GM18870 (cell line): ENCODE measurements around the gene WDR90.

Source experiments
- ATAC-seq: cut with Tn5 transposase; IDR thresholded peaks from one replicate; pipeline ENCODE4 v1.9.1; 2021; ENCODE audit warnings: moderate library complexity; ENCODE audit not compliant: unreplicated experiment

WDR90 gene

DNA sequence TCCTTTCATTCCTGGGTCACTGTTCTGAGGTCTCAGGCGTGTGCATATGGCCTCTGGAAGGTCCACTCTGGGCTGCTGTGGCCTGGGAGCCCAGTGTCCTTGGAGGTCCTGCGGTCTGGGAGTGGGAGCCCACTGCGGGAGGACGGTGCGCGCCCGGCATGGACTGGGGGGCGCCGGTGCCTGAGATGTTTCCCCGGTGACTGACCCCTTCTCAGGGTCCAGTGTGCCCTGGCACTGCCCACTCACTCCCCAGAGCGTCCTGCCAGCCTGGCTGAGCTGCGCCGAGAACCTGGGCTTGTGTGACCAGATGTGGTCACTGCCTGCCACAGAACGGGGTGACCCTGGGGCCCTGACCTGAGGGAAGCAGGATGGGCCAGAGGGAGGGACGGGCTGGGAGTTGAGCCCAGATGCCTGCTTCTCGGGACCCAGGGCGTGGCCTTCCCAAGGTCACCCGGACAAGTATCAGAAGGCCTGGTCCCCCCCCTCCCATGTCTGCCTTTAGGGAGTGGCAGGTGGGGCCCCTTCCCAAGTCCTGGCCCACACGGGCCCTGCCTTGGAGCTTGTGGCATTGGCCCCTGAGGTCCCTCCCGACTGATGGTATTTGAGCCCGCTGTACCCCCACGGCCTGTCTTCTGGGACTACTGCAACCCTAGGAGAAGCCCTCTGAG, 25.2 kb downstream of the WDR90 start:
- ATAC-seq, result no peak

DNA sequence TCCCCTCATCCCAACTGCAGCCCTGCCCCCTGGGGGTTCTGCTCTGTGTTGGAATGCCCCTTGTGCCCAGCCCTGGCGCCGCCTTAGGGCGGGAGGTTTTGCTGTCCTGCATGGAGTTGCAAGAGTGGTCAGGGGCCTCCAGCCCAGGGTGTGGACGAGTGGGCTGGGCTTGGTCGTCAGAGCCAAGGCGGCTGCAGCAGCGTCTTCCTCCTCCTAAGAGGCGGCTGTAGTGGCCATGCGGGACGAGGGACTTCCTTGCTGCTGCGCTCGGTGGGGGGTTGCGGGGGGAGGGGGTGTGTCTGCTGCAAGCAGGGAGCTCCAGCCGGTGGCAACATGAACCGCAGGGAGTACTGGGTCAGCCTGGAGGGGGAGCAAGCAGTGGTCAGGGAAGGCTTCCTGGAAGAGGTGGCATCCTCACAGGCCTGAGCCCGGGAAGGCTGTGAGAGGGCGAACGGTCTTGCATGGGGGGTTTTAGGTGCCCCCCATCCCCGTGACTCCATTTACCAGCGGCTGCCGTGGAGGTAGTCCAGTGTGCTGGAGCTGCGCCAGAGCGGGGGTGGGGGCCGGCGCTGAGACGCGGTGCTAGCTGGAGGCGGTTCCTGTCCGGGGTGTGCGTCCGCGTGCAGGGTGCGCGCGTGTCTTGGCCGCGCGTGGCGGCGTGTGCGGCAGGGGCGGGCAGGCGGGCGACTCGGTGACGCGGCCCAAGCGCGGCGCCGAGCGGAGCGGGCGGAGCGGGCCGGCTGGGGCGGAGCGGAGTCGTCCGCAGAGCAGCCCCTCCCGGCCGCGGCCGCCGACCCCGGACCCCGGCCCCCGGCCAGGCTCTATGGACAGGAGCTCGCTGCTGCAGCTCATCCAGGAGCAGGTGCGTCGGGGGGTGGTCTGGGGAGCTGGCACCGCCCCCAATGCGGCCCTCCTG, 26.1 kb downstream of the WDR90 start, which contains the start of gene RHBDL1:
TSS of gene RHBDL1 (plus strand) at position 704 of the 916 bp plus-strand sequence. CDS start at position 824, 120 bp downstream.
- ATAC-seq, result no peak

DNA sequence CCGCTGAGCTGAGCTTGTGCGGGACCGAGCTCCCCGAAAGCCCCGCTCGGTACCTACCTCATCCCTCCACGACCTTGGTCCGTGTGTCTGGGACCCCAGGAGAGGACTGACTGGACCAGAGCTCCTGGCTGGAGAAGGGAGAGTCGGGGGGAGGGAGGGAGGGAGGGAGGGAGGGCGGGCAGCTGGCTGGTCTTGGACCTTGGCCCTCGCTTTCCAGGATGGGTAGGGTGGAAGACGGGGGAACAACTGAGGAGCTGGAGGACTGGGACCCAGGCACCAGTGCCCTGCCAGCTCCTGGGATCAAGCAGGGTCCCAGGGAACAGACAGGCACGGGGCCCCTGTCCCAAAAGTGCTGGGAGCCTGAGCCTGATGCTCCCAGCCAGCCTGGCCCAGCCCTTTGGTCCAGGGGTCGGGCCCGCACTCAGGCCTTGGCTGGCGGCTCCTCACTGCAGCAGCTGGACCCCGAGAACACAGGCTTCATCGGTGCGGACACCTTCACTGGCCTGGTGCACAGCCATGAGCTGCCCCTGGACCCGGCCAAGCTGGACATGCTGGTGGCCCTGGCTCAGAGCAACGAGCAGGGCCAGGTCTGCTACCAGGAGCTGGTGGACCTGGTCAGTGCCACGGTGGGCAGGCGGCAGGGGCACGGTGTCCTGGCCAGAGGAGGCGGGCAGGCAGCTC, 26.9 kb downstream of the WDR90 start:
- no peak for ATAC-seq

DNA sequence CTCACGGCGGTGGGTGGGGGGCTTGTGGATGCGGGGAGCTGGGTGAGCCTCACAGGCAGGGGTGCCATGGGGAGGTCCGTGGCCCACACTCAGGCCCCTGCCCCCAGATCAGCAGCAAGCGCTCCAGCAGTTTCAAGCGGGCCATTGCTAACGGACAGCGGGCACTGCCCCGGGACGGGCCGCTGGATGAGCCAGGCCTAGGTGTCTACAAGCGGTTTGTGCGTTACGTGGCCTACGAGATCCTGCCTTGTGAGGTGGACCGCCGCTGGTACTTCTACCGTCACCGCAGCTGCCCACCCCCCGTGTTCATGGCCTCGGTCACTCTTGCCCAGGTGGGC, 27.4 kb downstream of the WDR90 start:
- no peak for ATAC-seq

DNA sequence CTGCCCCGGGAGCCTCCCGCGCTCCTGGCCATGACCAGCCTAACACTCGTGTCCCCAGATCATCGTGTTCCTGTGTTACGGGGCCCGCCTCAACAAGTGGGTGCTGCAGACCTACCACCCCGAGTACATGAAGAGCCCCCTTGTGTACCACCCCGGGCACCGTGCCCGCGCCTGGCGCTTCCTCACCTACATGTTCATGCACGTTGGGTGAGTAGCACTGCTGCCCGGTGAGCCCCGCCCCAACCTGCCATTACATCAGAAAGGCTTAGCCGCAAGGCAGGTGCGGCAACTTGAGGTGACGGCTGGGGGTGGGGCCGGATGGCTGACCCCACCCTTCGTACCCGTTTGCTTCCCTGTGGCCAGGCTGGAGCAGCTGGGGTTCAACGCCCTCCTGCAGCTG, 27.7 kb downstream of the WDR90 start:
- ATAC-seq, result no peak

DNA sequence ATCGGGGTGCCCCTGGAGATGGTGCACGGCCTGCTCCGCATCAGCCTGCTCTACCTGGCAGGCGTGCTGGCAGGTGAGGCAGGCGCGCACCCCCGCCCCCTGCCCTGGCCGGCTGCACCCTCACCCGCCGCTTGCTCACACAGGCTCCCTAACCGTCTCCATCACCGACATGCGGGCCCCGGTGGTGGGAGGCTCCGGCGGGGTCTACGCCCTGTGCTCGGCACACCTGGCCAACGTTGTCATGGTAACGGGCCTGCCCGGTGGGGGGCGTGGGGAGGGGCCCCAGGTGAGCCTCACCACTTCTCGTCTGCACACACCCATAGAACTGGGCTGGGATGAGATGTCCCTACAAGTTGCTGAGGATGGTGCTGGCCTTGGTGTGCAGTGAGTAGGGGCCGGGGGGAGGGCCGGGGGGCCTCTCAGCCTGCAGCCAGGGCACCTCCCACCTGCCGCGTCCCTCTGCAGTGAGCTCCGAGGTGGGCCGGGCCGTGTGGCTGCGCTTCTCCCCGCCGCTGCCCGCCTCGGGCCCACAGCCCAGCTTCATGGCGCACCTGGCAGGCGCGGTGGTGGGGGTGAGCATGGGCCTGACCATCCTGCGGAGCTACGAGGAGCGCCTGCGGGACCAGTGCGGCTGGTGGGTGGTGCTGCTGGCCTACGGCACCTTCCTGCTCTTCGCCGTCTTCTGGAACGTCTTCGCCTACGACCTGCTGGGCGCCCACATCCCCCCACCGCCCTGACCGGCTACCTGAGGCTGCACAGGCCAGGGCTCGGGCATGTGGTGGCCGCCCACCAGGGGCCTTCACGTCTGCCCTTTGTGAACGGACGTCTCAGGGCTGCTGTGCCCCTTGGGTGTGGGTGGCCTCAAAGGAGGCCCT, 28.4 kb downstream of the WDR90 start:
- no peak for ATAC-seq

DNA sequence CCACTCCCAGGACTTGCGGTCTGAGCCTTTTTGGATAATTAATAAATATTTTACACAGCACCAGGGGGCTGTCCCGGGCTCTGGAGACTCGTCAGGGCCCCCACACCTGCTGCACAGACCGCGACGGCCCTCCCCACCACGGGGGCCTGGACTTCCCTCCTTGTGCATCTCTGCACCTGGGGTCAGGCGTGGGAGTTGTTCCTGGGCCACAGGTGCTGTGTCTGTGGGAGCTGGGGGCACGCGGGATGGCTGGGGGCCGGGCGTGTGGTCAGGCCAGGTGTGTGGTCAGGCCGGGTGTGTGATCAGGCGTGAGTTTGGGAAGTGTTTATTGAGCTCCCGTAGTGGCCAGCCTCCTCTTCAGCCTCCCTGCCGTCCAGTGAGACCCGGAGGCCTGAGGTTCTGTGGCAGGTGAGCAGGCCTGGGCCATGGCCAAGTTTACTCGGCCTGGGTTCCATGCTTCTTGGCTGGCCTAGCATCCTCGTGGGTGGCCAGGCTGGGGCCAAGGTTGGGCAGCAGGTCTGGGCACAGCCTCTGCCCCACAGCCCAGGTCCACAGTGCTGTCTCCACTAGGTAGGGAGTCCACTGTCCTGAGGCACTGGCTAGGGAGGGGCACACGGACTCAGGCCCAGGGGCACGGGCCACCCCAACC, 29.2 kb downstream of the WDR90 start:
- ATAC-seq, result no peak

DNA sequence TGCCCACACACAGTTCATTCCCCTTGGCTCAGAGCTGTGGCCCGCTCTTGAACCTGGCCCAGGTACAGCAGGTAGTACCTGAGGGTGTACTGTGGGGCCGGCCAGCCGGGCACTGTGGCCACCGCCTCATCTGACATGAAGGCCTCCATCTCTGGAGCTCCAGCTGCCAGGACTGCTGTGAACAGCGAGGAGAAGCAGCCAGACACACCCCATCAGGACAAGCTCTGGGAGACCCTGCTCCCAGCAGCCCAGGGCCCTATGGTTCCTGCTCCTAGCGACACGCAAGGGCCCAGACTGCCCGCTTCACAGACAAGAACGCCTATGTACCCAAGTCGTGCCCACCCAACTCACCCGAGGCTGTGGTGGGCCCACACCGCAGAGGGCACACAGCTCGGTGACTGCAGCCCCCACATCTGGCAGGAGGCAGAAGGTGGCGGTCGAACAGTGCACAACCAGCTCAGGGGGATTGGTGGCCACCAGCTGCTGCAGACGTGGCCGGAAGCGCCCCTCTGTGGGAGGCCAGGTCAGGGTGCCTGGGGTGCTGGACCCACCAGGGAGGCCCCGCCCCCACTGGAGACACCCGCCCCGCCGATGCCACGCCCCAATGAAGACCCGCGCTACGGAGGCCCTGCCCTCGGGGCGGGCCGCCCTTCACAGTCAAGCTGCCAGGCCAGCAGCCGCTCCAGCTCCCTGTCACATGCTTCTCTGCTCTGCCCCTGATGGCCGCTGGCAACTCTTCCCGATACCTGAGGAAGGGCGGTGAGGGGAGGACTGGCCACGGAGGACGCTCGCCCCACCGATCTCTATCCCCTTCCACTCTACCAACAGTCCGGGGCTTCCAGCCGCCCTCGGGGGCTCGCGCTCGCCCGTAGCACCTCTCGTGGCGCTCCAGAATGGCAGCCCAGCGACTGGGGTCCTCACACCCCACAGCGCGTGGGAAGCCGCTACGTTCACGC, 30.0 kb downstream of the WDR90 start:
- ATAC-seq, result no peak

DNA sequence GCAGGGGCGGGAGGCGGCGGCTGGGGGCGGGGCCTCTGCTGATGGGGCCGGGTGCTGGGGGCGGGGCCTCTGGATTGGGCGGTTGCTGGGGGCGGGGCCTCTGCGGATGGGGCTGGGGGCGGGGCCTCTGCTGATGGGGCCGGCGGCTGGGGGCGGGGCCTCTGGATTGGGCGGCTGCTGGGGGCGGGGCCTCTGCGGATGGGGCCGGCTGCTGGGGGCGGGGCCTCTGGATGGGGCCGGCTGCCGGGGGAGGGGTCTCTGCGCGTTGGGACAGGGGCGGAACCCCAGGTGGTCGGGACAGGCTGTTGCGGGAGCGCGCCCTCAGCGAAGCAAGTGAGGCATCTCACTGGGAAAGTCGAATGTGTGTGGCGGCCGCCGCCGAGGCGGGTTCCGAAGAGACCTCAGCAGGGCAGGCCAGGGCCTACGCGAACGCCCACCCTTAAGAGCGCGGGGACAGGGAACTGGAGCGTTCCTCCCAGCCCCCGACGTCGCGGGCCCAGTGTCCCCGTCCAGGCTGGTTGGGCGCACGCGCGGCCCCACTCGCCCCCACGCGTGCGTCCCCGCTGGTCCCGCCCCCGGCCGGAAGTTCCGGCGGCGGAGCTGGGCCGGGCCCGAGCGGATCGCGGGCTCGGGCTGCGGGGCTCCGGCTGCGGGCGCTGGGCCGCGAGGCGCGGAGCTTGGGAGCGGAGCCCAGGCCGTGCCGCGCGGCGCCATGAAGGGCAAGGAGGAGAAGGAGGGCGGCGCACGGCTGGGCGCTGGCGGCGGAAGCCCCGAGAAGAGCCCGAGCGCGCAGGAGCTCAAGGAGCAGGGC, 30.9 kb downstream of the WDR90 start, which contains the start of gene STUB1:
TSS of gene STUB1 (plus strand) at position 597 of the 811 bp plus-strand sequence. CDS start at position 713, 116 bp downstream.
- ATAC-seq, result no peak

DNA sequence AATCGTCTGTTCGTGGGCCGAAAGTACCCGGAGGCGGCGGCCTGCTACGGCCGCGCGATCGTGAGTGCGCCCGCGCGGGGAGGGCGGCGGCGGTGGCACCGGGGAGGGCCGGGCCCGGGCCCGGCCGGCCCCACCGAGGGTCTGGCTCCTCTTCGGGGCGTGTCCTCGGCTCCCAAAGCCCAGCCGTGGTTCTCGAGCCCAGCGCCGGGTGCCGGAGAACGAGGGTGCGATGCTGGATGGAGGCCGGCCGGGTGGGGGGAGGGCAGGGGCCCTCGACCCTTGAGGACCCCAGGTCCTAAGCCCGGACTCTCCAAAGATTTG, 31.4 kb downstream of the WDR90 start:
- no peak for ATAC-seq

DNA sequence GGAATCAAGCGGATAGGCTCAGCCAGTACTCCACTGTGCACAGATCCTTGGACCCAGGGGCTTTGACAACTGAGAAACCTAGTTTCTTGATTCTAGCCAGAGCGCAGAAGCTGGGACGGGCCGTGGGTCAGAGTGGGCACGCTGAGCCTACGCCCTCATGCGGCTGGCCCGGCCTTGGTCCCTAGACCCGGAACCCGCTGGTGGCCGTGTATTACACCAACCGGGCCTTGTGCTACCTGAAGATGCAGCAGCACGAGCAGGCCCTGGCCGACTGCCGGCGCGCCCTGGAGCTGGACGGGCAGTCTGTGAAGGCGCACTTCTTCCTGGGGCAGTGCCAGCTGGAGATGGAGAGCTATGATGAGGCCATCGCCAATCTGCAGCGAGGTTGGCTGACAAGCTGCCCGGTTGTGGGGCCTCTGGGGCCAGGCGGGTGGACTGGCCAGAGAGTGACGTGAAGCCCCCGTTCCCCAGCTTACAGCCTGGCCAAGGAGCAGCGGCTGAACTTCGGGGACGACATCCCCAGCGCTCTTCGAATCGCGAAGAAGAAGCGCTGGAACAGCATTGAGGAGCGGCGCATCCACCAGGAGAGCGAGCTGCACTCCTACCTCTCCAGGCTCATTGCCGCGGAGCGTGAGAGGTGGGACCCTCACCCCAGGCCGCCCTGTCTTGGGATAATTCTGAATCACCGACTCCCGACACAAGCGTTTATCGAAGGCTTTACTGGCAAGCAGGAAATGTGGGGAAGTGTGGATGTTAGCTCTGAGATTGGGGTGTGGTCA, 32.0 kb downstream of the WDR90 start:
- no peak for ATAC-seq

DNA sequence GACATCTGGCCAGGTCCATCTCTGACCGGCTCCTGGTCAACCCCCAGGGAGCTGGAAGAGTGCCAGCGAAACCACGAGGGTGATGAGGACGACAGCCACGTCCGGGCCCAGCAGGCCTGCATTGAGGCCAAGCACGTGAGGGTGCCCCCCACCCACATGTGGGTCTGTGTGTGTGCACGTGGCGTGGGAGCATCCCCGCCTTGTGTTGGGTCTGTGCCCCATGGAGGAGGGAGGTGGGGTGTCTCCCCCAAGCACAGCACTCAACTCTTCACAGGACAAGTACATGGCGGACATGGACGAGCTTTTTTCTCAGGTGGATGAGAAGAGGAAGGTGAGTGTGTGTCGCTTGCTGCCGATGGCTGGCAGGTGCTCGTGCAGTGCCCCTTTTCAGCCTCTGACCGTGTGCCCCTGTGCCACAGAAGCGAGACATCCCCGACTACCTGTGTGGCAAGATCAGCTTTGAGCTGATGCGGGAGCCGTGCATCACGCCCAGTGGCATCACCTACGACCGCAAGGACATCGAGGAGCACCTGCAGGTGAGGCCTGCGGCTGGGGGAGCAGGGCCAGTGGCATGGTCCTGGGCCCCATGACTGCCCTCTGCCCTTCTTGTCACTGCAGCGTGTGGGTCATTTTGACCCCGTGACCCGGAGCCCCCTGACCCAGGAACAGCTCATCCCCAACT, 32.7 kb downstream of the WDR90 start:
- ATAC-seq, result no peak

DNA sequence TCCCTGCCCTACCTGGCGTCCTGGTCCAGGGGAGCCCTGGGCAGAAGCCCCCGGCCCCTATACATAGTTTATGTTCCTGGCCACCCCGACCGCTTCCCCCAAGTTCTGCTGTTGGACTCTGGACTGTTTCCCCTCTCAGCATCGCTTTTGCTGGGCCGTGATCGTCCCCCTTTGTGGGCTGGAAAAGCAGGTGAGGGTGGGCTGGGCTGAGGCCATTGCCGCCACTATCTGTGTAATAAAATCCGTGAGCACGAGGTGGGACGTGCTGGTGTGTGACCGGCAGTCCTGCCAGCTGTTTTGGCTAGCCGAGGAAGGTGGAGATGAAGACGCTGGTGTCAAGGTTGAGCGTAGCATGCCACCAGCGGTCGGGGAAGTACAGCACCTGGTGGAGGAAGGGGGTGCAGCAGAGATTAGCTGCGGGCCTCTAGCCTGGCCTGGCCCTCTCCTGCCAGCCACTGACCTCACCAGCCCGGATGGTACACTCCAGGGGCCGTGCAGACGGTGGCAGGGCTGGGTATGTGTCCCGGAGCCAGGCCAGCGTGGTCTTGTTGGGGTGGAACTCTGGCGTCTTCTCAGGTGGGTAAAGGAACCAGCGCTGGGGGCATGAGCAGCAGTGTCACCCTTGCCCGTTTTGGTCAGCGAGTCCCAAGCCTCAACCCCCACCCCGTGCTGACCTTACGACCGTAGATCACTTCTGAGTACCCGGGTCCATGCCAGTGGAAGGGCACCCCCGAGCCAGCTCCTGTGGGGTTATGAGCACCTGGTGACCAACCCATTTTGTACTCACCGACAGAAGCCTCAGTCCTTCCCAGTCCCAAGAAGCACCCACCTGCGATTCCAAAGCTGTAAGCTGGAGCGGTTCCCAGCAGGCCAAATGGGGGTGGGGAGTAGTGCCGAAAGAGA, 33.6 kb downstream of the WDR90 start:
- ATAC-seq, result no peak

DNA sequence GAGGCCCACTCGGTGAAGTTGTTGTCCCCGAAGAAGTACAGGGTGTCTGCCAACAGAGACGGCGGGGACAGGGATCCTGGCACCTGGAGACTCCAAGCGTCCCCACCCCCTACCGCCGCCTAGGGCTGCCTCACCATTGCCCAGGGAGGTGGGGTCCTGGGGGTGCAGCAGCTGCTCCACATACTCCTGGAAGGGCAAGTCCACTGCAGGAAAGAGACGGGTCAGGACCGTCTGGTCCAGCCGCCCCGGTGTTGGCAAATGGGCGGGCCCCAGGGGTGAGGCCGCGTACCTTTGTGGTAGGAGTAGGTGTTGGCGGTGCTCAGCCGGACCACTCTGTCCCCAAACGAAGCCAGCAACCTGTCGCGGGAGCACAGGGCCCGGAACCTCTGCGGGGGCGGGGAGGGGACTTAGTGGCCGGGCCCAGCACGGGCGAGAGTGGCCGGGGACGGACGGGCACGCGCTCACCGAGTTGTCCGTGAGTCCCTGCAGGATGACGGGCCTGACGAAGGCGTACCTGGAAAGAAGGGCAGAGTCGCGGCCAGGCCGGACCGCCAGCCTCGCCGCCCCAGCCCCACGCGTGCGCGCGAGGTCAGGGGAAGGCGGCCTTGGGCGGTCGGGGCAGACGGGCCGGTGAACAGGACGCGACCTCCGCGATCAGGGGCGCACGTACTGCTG, 34.4 kb downstream of the WDR90 start:
- no peak for ATAC-seq

DNA sequence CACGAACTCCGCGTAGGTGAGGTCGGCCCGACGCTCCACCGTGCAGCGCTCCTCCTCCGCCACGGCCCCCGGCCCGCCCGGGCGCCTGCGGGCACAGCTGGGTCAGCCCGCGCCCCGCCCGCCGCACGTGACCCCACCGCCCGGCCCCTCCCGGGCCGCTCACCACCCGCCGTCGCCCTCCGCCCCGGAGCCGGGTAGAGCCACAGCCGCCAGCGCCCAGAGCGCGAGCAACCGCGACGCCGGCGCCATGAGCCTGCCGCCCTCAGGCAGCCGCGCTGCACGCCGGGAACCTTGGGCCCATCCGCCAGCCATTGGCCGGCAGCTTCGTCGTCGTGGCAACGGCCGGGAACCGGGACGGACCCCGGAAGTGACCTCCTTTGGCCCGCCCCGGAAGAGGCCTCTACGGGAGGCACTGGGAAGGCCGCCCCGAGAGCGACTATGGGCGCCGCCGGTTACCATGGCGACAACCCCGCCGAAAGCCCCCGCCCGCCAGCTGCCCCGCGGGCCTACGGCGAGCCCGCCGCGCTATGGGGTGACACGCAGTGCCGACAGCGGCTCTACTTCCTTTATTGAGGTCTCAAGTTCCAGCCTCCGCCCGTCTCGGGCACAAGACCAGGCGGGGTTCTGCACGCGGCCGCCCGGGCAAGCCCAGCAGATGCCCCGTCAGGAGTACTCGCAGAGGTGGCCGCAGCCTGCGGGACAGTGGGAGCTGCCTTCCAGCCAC, 35.1 kb downstream of the WDR90 start, which contains the start of gene JMJD8:
TSS of gene JMJD8 (minus strand) at position 264 of the 724 bp plus-strand sequence. CDS start at position 249, 15 bp downstream.
- peak; percentile 53 for ATAC-seq
